PC-9 (cell line): ENCODE measurements around the gene MS4A10. TPM values are rescaled to one million over a fixed set of nuclear protein-coding genes. Genes with fewer than 3 reads are reported as not detected.

ENCODE experiments used
- Bru-seq: library from RNA; stranded (reverse); fragments of 400-500 nt; gene quantifications from one replicate; lab custom pipeline; 2021; lab: Mats Ljungman, UMichigan
- BruChase-seq, 2 experiments: library from RNA; stranded (reverse); fragments of 400-500 nt; gene quantifications; one replicate each; lab custom pipeline; 2021; lab: Mats Ljungman, UMichigan
- BruUV-seq: library from RNA; stranded (reverse); fragments of 400-500 nt; replicated peaks from 2 replicates; lab custom pipeline; 2021; lab: Mats Ljungman, UMichigan
- CTCF ChIA-PET: fragments of 300-600 bp; sonication (Branson Sonifier 250); formaldehyde crosslinking; loops from one replicate; lab custom pipeline; 2022; ENCODE audit warnings: antibody characterized with exemption; lab: Charles Lee
- POLR2A ChIA-PET: fragments of 300-600 bp; sonication (Branson Sonifier 250); formaldehyde crosslinking; loops from one replicate; lab custom pipeline; 2022; ENCODE audit warnings: antibody characterized with exemption; ENCODE audit not compliant: unreplicated experiment; lab: Charles Lee
- DNase-seq, 2 experiments: peaks; one replicate each; pipeline versions ENCODE4 v3.0.0 to v3.0.0-alpha.2; 2015 to 2022; ENCODE audit warnings: mixed read lengths in 1 of 2
- H2AFZ ChIP-seq: fragments of 200-600 bp; sonication (generic); 2 replicates; pipeline ENCODE4 v1.8.1; 2017; ENCODE audit warnings: antibody characterized with exemption
- H3F3A ChIP-seq: fragments of 200-600 bp; sonication (generic); 2 replicates; pipeline ENCODE4 v1.8.1; 2017; ENCODE audit warnings: antibody characterized with exemption, mild to moderate bottlenecking, low read depth; ENCODE audit not compliant: insufficient read depth
- H3K27ac ChIP-seq: fragments of 200-600 bp; sonication (generic); 2 replicates; pipeline ENCODE4 v1.6.1; 2016; ENCODE audit warnings: mixed run types
- H3K27me3 ChIP-seq: fragments of 200-600 bp; sonication (generic); 2 replicates; pipeline ENCODE4 v1.6.1; 2016; ENCODE audit warnings: low read depth, mixed run types; ENCODE audit not compliant: insufficient read depth
- H3K36me3 ChIP-seq: fragments of 200-600 bp; sonication (generic); 2 replicates; pipeline ENCODE4 v1.6.1; 2016; ENCODE audit warnings: low read depth, mixed run types
- H3K4me1 ChIP-seq: fragments of 200-600 bp; sonication (generic); replicated peaks from 2 replicates; pipeline ENCODE4 v1.6.1; 2016; ENCODE audit warnings: mixed run types; ENCODE audit not compliant: insufficient read depth
- H3K4me2 ChIP-seq: fragments of 200-600 bp; sonication (generic); 2 replicates; pipeline ENCODE4 v1.6.1; 2017; ENCODE audit warnings: mixed run types
- H3K4me3 ChIP-seq: fragments of 200-600 bp; sonication (generic); 2 replicates; pipeline ENCODE4 v1.6.1; 2016; ENCODE audit warnings: mixed run types
- H3K79me2 ChIP-seq: fragments of 200-600 bp; sonication (generic); 2 replicates; pipeline ENCODE4 v1.6.1; 2017; ENCODE audit warnings: low read depth, mixed run types
- H3K9me2 ChIP-seq: fragments of 200-600 bp; sonication (generic); 2 replicates; pipeline ENCODE4 v1.8.1; 2017; ENCODE audit warnings: mild to moderate bottlenecking; ENCODE audit not compliant: insufficient read depth
- H3K9me3 ChIP-seq: fragments of 200-600 bp; sonication (generic); 2 replicates; pipeline ENCODE4 v1.8.1; 2016; ENCODE audit warnings: low read depth; ENCODE audit not compliant: insufficient read depth
- H4K20me1 ChIP-seq: fragments of 200-600 bp; sonication (generic); 2 replicates; pipeline ENCODE4 v1.8.1; 2017; ENCODE audit not compliant: insufficient read depth
- CTCF ChIP-seq: fragments of 200-600 bp; sonication (generic); conservative IDR thresholded peaks from 2 replicates; pipeline ENCODE4 v1.6.1; 2017; ENCODE audit warnings: mixed run types, antibody characterized with exemption, mild to moderate bottlenecking, moderate library complexity
- EZH2 ChIP-seq: fragments of 200-600 bp; sonication (generic); IDR thresholded peaks from 2 replicates; pipeline ENCODE4 v1.8.0; 2017; ENCODE audit warnings: antibody characterized with exemption, low read depth
- intact Hi-C: fragments of 100-400 bp; cut with micrococcal nuclease; formaldehyde crosslinking; loops from one replicate; pipeline ENCODE4 v1.10.0; 2022; ENCODE audit not compliant: unreplicated experiment
- long read RNA-seq: library from polyadenylated mRNA; stranded (forward); transcript quantifications from one replicate; pipeline ENCODE4 v2.0.0, GENCODE V29; 2022
- total RNA-seq: library from RNA; stranded (reverse); gene quantifications from 2 replicates; pipeline ENCODE4 v1.2.3, GENCODE V29; 2021

Gene MS4A10
- total RNA-seq = not detected in 2 replicates
- Bru-seq, nascent RNA = not detected
- not detected for BruChase-seq, experiment 1, labeled RNA remaining after a 2-hour chase
- BruChase-seq, experiment 2, labeled RNA remaining after a 6-hour chase = not detected
- long read RNA-seq = 0 reads

DNA sequence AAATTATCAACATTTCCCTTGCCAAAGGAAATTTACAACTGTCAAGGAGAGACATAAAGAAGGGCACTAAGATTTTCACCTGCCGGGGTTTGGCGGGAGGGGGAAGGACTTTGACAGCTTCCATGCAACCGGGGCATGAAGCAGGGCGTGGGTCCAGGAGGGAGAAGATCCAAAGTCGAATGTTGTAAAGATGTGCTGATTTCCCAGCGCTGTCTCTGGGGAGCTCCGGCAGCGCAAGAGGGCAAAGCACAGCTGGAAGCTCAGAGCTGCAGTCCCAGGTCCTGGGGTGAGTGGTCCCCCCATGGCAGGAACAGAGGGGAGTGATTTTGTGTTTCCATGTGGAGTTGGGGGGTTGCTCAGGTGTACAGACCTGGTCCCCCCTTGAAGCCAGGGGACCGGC lies at the start of gene MS4A10:
MS4A10 (plus strand) TSS at position 198 of the 400 bp plus-strand sequence. CDS start 5,003 bp downstream, outside the sequence.
- no peaks in the 10 kb centered on the region for H3K9me2 ChIP-seq
- H3K36me3 ChIP-seq = no peaks in the 10 kb centered on the region
- H3K4me3 ChIP-seq = no peak within 1 kb of the TSS
- no peaks in the 10 kb centered on the region for H3K9me3 ChIP-seq
- no peaks in the 10 kb centered on the region for H3F3A ChIP-seq
- H3K4me1 ChIP-seq = no peaks in the 10 kb centered on the region
- no TSS peak for BruUV-seq
- no peak for DNase-seq
- ChIA-PET POLR2A (no interaction called here), CTCF (no interaction called here)
- intact Hi-C loops = no loop called here
- H3K79me2 ChIP-seq = no peaks in the 10 kb centered on the region
- H3K27me3 ChIP-seq = peaks cover 39% of the 10 kb centered on the region
- no peaks in the 10 kb centered on the region for H4K20me1 ChIP-seq
- TF ChIP-seq CTCF = no peak
- no peak for TF ChIP-seq EZH2
- no peak within 1 kb of the TSS for H3K27ac ChIP-seq
- no peak within 1 kb of the TSS for H2AFZ ChIP-seq
- H3K4me2 ChIP-seq = no peak within 1 kb of the TSS

DNA sequence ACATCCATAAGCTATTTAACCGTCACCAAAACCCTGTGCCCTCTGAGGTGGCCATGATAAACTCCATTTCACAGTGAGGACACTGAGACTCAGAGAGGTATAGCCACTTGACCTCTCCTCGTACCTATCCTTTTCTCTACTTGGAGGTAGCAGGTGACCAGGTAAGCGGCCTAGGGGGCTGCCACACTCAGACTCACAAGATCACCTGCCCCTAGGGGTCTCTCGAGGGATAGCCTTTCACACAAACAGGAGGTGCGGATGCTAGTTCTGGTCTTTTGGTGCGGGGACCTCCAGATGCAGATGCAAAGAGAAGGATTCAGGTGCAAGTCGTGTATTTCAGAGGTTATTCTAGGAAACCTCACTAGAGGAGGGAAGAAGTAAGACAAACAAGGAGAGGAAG lies 46.0 kb upstream of the MS4A10 start:
- H4K20me1 ChIP-seq = no peaks in the 10 kb centered on the region; the same call in 1 of the 2 replicates

GRCh38 chr11:60740573-60740972 lies 44.6 kb upstream of the MS4A10 start:
- no peaks in the 10 kb centered on the region for H3K79me2 ChIP-seq
- H3K36me3 ChIP-seq = no peaks in the 10 kb centered on the region
- H3K9me2 ChIP-seq = no peaks in the 10 kb centered on the region
- TF ChIP-seq EZH2 = no peak
- TF ChIP-seq CTCF = no peak
- H4K20me1 ChIP-seq = no peaks in the 10 kb centered on the region; the same call in 1 of the 2 replicates
- H3K4me1 ChIP-seq = no peaks in the 10 kb centered on the region
- H2AFZ ChIP-seq = no peak overlapping the region
- no TSS peak for BruUV-seq
- no peaks in the 10 kb centered on the region for H3F3A ChIP-seq
- DNase-seq = peak in 1 of 2 experiments; percentile 28
- intact Hi-C loops = no loop called here
- H3K9me3 ChIP-seq = no peaks in the 10 kb centered on the region
- no peak overlapping the region for H3K4me3 ChIP-seq
- H3K4me2 ChIP-seq = no peak overlapping the region
- H3K27me3 ChIP-seq = peaks cover 61% of the 10 kb centered on the region
- ChIA-PET POLR2A (no interaction called here), CTCF (no interaction called here)
- no peak overlapping the region for H3K27ac ChIP-seq

More for the DNA sequence above, 46.0 kb upstream of the MS4A10 start:
- no peak overlapping the region for H2AFZ ChIP-seq
- no peaks in the 10 kb centered on the region for H3F3A ChIP-seq
- TF ChIP-seq CTCF = no peak; the same call in 1 of the 2 replicates
- TF ChIP-seq EZH2 = no peak
- POLR2A ChIA-PET = no interaction called here
- no peaks in the 10 kb centered on the region for H3K9me2 ChIP-seq
- H3K4me2 ChIP-seq = no peak overlapping the region
- H3K27ac ChIP-seq = no peak overlapping the region
- no TSS peak for BruUV-seq
- peaks cover 58% of the 10 kb centered on the region for H3K27me3 ChIP-seq
- CTCF ChIA-PET = no interaction called here
- H3K4me3 ChIP-seq = no peak overlapping the region
- no peaks in the 10 kb centered on the region for H3K79me2 ChIP-seq
- intact Hi-C loops = no loop called here
- no peaks in the 10 kb centered on the region for H3K4me1 ChIP-seq
- DNase-seq = peak in 1 of 2 experiments; percentile 20
- H3K36me3 ChIP-seq = no peaks in the 10 kb centered on the region
- H3K9me3 ChIP-seq = no peaks in the 10 kb centered on the region
